Measurements from ENCODE around the gene CST11. TPM values are rescaled to one million over a fixed set of nuclear protein-coding genes. Genes with fewer than 3 reads are reported as not detected.

CST11 gene
- total RNA-seq, 1 donor: not detected

DNA sequence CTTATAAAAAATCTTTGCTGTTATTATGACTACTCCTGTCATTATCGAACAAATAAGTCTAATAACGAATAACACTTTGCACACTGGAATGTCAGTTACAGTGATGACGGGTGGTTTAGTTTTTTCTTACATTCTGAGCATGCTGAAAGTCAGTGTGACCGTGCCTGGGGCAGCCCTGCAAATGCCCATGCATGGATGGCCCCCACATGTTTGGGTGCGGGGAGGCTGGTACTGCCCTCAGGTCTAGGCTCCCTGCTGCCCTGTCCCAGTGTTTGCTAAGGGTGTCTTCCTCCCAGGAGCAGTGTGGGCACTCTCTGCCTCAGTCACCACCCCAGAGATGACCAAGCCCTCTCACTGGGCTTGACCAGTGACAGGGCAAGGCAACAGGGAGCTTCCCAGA is 10.2 kb downstream of the CST11 start:
- Histone ChIP-seq H3K9me3 (ENCODE audit: low read depth, low read length) (no peaks in the 10 kb centered on the region), H3K27me3 (ENCODE audit: insufficient read depth, low read length) (no peaks in the 10 kb centered on the region), H3K4me1 (ENCODE audit: insufficient read depth, low read length) (no peaks in the 10 kb centered on the region), H3K4me3 (ENCODE audit: low read length) (no peak overlapping the region)

DNA sequence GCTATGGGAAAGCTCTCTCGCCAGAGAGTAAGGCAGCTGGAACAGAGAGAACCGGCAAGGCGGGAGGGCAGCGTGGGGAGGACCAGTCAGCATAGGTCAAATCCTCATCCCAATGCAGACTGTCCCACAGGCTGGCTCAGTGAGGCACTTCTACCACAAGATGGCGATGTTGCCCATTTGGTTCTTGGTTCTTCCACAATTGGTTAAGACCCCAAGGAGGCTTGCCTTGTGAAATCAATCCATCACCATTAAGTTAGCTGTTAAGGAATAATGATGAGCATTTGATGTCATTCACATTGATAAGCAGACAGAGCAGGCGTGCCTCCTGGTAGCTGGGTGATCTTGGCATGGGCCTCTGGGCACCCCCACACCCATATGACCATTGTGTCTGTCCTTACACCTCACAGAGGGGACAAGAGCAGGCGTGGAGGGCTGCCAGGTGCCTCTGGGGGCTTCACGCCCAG is 10.8 kb downstream of the CST11 start:
- no peaks in the 10 kb centered on the region for H3K4me1 ChIP-seq (ENCODE audit: insufficient read depth, low read length)
- no peaks in the 10 kb centered on the region for H3K27me3 ChIP-seq (ENCODE audit: insufficient read depth, low read length)
- no peaks in the 10 kb centered on the region for H3K9me3 ChIP-seq (ENCODE audit: low read depth, low read length)
- no peak overlapping the region for H3K4me3 ChIP-seq (ENCODE audit: low read length)

DNA sequence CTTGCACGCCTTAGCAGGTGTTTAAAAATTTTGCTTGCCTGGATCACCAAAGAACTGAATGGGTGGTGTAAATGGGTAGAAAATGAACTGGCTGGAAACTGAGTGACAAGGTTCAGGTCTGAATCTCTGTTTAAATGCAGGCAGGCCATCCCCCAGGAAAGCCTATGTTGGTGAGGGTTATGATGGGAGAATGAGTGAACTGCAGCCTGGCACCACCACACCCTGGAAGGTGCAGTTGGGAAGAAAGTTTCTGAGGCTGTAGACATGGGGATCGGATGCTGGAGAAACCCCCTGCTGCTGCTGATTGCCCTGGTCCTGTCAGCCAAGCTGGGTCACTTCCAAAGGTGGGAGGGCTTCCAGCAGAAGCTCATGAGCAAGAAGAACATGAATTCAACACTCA is 12.7 kb downstream of the CST11 start:
- no peak overlapping the region for H3K4me3 ChIP-seq (ENCODE audit: low read length)
- H3K27me3 ChIP-seq (ENCODE audit: insufficient read depth, low read length): no peaks in the 10 kb centered on the region
- H3K4me1 ChIP-seq (ENCODE audit: insufficient read depth, low read length): no peaks in the 10 kb centered on the region
- no peaks in the 10 kb centered on the region for H3K9me3 ChIP-seq (ENCODE audit: low read depth, low read length)

DNA sequence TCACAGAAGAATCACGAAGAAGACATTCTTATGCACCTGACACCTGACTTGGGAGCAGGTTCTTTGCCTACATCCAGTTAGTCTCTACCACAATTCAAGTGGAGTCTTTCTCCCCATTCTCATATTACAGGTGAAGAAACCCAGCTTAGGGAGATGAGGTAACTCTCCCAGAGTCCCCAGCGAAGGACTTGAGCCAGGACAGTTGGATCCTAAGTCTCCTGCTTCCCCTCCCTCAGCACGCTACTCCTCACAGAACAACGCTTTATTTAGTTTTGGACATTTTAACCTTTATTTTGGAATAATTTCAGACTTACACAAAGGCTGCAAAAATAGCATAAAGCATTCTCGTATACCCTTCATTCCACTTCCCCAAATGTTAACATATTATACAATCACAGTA is 14.0 kb downstream of the CST11 start:
- Histone ChIP-seq H3K4me1 (ENCODE audit: insufficient read depth, low read length) (no peaks in the 10 kb centered on the region), H3K4me3 (ENCODE audit: low read length) (no peak overlapping the region), H3K9me3 (ENCODE audit: low read depth, low read length) (no peaks in the 10 kb centered on the region), H3K27me3 (ENCODE audit: insufficient read depth, low read length) (no peaks in the 10 kb centered on the region)

DNA sequence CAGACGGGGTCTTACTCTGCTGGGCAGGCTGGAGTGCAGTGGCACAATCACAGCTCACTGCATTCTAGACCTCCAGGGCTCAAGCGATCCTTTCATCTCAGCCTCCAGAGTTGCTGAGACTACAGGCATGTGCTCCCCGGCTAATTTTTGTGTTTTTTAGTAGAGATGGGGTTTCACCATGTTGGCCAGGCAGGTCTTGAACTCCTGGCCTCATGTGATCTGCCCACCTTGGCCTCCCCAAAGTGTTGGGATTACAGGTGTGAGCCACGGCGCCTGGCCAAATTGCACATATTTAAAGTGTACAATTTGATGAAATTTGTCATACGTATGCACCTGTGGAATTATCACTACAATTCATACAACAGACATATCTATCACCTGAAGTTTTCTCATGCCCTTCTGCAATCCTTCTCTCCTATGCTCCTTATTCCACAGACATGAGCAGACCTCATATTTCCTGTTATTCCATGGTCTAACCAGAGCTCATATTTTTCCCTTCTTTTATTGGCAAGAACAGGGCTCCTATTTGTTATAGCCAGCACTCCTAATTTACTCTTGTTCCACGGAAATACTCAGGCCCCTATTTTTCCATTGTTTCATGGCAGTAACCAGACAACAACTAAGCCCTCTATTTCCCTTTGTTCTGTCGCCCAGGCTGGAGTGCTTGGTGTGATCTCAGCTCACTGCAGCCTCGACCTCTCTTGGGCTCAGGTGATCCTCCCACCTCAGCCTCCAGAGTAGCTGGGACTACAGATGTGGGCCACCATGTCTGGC is 15.4 kb downstream of the CST11 start:
- Histone ChIP-seq H3K27me3 (ENCODE audit: insufficient read depth, low read length) (no peaks in the 10 kb centered on the region), H3K9me3 (ENCODE audit: low read depth, low read length) (no peaks in the 10 kb centered on the region), H3K4me1 (ENCODE audit: insufficient read depth, low read length) (no peaks in the 10 kb centered on the region), H3K4me3 (ENCODE audit: low read length) (no peak overlapping the region)

DNA sequence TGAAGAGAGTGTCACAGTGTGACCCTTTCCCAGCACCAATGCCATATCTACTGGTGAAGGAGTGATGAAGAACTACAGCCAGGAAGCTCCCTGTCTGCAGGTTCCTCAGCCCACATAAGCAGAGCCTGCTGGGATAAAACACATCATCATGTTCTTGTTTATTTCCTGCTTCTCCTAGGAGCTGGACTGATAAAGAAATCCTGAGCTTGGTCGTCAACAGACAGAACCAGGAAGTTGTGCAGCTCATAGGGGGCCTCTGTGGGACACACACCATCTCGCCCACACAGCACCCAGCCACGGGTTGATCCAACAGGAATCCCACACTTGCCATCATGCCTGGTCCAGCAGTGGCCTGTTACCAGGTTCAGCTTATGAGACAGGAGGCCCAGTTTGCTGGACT is 16.0 kb downstream of the CST11 start:
- Histone ChIP-seq H3K4me3 (ENCODE audit: low read length) (no peak overlapping the region), H3K9me3 (ENCODE audit: low read depth, low read length) (no peaks in the 10 kb centered on the region)

DNA sequence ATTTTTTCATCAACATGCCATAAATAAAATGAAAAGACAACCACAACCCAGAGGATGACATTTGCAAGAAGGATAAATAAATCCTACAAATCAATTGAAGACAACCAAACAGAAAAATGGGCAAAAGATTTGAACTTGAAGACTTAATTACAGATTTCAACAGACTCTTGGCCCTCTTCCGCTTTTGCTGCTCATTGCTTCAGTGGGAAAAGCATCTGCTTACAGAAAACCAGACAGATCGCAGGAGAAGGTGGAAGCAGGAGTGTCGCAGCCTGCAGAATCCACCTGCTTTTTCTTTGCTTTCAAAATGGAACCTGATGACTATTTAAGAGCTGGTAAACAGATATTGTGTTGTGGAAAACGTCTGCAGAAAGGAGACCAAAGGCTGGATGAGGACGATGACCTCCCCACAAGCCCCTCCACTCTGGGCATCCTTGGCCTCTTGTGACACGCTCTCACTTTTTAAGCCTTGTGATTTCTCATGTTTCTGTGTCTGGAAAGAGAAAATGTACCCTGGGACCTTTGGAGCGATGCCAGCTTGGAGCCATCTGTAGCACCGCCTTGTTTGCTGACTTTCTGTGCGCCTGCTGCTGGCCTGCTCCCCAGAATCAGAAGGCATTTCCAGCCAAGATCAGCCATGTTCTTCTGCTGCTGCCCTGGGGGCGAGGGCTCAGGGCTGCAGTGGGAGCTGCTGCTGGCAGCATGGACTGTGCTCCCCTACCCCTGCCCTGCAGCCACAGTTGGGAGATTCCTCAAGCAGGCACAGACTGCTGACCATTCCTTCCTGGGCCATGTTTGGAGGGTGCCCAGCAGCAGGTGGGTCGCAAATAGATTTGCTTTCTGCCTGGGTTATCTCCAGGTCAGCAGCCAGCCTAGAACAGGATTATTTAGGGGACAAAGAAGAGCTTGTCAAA is 16.8 kb downstream of the CST11 start:
- Histone ChIP-seq H3K4me1 (ENCODE audit: insufficient read depth, low read length) (no peaks in the 10 kb centered on the region), H3K27me3 (ENCODE audit: insufficient read depth, low read length) (no peaks in the 10 kb centered on the region), H3K4me3 (ENCODE audit: low read length) (no peak overlapping the region), H3K9me3 (ENCODE audit: low read depth, low read length) (no peaks in the 10 kb centered on the region)

More for the DNA sequence above, 16.0 kb downstream of the CST11 start:
- no peaks in the 10 kb centered on the region for H3K27me3 ChIP-seq (ENCODE audit: insufficient read depth, low read length)
- H3K4me1 ChIP-seq (ENCODE audit: insufficient read depth, low read length): no peaks in the 10 kb centered on the region

DNA sequence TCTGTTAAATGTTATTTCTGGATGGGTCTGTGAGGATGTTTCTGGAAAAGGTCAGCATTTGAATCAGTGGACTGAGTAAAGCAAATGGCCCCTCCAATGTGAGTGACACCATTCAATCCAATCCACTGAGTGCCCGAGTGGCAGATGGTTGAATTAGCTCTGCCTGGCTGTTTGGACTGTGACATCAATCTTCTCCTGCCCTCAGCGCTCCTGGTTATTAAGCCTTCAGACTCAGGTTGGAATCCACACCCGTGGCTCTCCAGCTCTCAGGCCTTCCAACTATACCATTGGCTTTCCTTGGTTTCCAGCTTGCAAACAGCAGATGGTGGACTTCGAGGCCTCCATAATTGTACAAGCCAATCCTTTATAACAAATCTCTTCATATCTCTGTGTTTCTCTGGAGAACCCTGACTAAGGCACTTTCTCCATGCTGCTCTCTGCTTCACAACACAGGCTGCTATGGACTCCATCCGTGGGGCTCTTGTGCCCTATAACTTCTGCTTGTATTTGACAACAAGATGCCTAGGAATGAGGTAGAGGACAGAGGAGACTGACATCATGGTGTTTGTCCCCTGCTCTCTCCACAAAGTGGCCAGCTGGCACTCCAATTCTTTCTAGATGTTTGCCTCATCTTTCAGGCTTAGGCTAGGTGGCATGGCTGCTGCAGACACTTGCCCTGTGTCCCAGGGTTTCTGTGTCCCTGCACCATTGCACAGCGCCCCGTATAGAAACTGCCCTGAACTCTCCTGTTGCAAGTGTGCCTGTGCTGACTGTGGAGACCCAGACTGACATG is 18.0 kb downstream of the CST11 start:
- no peaks in the 10 kb centered on the region for H3K4me1 ChIP-seq (ENCODE audit: insufficient read depth, low read length)
- H3K27me3 ChIP-seq (ENCODE audit: insufficient read depth, low read length): no peaks in the 10 kb centered on the region
- H3K9me3 ChIP-seq (ENCODE audit: low read depth, low read length): no peaks in the 10 kb centered on the region
- H3K4me3 ChIP-seq (ENCODE audit: low read length): no peak overlapping the region

DNA sequence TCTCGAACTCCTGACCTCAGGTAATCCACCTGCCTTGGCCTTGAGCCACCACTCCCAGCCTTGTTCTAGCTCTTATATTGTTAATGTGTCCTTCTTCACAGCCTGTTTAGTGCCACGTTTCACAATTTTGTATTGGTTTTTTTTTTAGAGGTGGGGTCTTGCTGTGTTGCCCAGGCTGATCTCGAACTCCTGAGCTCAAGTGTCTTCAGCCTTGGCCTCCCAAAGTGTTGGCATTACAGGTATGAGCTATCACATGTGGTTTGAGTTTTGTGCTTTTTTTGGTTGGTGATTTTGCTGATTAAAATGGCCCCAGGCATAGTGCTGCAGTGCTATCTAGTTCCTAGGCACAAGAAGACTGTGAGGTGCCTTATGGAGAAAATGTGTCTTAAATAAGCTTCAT is 19.0 kb downstream of the CST11 start:
- Histone ChIP-seq H3K4me1 (ENCODE audit: insufficient read depth, low read length) (no peaks in the 10 kb centered on the region), H3K4me3 (ENCODE audit: low read length) (no peak overlapping the region), H3K9me3 (ENCODE audit: low read depth, low read length) (no peaks in the 10 kb centered on the region), H3K27me3 (ENCODE audit: insufficient read depth, low read length) (no peaks in the 10 kb centered on the region)

DNA sequence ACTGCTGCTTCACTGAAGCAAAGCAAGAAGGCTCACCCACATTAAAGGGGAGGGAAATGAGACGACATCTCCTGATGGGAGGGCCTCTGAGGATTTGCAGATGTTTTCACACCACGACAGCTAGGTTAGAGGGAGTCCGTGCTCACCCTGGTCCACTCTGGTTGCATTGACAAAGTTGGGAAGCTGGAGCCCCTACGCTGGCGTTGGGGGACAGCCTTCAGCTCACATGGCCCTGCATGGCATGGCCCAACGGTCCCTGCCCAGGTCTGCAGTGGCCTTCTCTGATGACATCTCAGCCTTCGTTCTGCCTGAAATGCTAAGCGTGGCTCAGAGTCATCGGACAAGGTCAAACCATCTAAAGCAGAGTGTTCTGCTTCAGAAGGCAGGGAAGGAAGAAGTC is 27.5 kb downstream of the CST11 start:
- no peak overlapping the region for H3K4me3 ChIP-seq (ENCODE audit: low read length)
- peaks cover 4% of the 10 kb centered on the region for H3K4me1 ChIP-seq (ENCODE audit: insufficient read depth, low read length)
- H3K9me3 ChIP-seq (ENCODE audit: low read depth, low read length): no peaks in the 10 kb centered on the region
- no peaks in the 10 kb centered on the region for H3K27me3 ChIP-seq (ENCODE audit: insufficient read depth, low read length)

DNA sequence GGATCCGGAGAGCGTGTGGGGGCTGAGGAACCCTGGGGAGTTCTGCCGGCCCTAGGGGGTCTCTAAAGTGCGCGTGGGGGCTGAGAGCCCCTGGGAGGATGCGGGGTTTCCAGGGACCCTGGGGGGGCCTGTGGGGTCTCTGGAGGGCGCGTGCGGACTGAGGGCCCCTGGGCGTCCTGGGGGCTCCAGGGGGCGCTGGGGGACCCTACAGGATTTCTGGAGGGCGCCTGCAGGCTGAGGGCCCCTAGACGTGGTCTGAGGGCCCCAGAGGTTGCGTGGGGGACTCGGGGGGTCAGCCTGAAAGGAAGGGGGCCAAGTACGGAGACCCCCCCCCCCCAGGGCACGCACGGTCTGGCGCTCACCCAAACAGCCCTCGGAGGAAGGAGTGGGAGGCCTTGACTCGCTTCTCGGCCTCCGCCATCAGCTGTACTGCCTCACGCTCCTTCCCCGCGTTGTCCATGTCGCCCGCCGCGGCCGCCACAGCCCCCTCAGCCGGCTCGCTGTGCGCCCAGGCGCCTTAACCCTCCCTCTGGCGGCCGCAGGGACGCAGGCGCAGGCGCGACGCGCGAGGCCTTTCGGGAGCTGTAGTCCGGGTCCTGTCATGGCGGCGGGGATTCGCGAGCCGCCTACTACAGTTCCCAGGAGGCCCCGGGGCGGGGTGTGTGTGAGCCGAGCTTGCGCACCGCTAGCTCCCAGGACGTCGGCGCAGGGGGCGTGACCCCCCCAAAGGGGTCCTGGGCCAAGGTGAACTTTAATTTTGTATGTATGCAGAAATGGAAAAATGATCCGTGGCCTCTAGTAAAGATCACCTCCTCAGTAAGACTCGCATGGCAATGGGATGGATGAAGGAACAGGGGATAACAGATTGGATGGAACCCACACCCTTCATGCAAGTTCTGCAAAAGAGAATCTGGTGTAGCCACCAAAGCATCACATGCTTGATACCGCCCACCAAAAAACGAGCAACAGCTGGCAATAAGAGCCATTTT is 31.4 kb downstream of the CST11 start, which contains the start of gene NAPB:
Gene NAPB, minus strand, starts transcription at position 546 of the 989 bp plus-strand sequence. Its CDS starts 86 bp downstream, at position 460.
- Histone ChIP-seq H3K4me3 (ENCODE audit: low read length) (peak within 1 kb of the TSS; percentile 89), H3K4me1 (ENCODE audit: insufficient read depth, low read length) (peaks cover 15% of the 10 kb centered on the region), H3K9me3 (ENCODE audit: low read depth, low read length) (no peaks in the 10 kb centered on the region), H3K27me3 (ENCODE audit: insufficient read depth, low read length) (no peaks in the 10 kb centered on the region)

DNA sequence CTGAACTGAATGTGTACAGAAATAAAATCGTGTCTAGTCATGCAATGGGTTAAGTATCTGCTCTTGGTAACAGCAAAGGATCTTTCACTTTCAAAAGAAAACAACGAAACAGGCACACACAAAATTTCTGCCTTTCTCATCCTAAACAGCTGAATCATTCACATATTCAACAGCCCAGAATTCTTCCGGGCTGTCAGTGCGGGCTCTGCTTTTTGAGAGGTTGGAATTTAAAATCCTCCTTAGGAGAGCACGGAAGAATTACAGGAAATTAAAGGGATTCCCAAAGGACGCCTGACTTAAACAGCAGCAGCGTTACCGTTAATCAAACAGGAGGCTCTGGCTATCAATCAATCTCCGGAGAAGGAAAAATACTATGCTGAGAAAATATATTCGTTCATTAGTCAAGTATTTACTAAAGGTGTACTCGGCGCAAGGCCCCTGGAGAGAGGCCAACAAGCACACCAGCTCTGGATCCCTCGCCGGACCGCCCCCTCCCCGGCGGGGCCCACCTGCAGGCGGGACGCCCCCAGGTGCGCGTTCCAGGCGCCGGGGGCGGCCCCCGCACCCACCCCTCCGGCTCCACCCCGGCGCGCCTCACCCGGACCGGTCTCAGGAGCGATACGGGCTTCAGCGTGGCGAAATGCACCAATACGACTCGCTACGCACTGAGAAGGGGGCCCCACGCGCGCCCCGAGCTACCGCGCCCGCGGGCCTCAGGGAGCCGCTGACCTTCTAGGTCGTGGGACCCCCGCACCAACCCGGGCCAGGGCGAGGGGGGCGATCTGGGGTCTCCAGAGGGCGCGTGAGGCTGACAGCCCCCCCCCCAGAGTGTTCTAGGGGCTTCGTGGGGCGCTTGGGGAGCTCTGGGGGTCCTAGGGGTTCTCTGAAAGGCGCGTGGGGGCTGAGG is 32.4 kb downstream of the CST11 start:
- H3K27me3 ChIP-seq (ENCODE audit: insufficient read depth, low read length): no peaks in the 10 kb centered on the region
- H3K9me3 ChIP-seq (ENCODE audit: low read depth, low read length): no peaks in the 10 kb centered on the region
- peaks cover 23% of the 10 kb centered on the region for H3K4me1 ChIP-seq (ENCODE audit: insufficient read depth, low read length)
- H3K4me3 ChIP-seq (ENCODE audit: low read length): peak overlapping the region; percentile 89

DNA sequence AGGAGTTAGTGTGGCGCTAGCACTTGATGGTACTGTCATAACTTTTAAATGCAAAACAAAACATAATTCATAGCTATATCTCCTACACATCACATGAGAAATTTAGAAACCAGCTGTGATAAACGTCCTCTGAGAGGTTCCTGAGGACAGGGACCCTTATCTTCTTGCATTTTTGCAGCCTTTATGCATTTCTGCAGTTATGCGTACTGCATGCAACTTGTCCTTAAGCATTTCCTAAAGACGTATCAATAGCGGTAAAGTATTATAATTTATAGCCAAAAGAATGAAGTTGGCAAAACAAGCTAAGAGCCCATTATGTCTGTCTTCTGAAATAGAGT is 33.0 kb downstream of the CST11 start:
- Histone ChIP-seq H3K9me3 (ENCODE audit: low read depth, low read length) (no peaks in the 10 kb centered on the region), H3K27me3 (ENCODE audit: insufficient read depth, low read length) (no peaks in the 10 kb centered on the region), H3K4me1 (ENCODE audit: insufficient read depth, low read length) (peaks cover 23% of the 10 kb centered on the region), H3K4me3 (ENCODE audit: low read length) (peak overlapping the region; percentile 89)
